Stimulated activated CD4-positive, alpha-beta T cell treated with anti-CD3 and anti-CD28 coated beads, TNF-alpha, amount 100 ng/mL, for 24 hours (primary cell): Measurements from ENCODE around the gene GALC.
A peak's percentile ranks its signal among the peaks of the same experiment; 100 is the strongest.
"Not testable (repeated sequence)": the region's sequence is repeated elsewhere in the genome, so short reads cannot be mapped to it uniquely, and the experiment has no call there.

Experiments
- DNase-seq, 3 experiments: peaks; one replicate each; pipeline ENCODE4 v3.0.0-alpha.2; 2020; ENCODE audit warnings: low read depth in 3 of 3

GALC gene

GRCh38 chr14:87992718-87993628 is at the start of gene GALC:
Gene GALC (minus strand): TSS chr14:87993182. CDS start chr14:87993164, 18 bp downstream.
- peak; percentile 86 to 94 (median 89) for DNase-seq

GRCh38 chr14:88040146-88040545 is 47.2 kb upstream of the GALC start:
- no peak for DNase-seq

- no peak for DNase-seq
Measured at GRCh38 chr14:88039197-88039596, 46.2 kb upstream of the GALC start.

GRCh38 chr14:88037325-88037724 is 44.3 kb upstream of the GALC start:
- no peak for DNase-seq

- DNase-seq: no peak
Measured at GRCh38 chr14:88036422-88036821, 43.4 kb upstream of the GALC start.

GRCh38 chr14:88034076-88034475 is 41.1 kb upstream of the GALC start:
- no peak for DNase-seq

- no peak for DNase-seq
Measured at GRCh38 chr14:88032373-88032772, 39.4 kb upstream of the GALC start.

GRCh38 chr14:88030892-88031291 is 37.9 kb upstream of the GALC start:
- DNase-seq: no peak

- DNase-seq: no peak
Measured at GRCh38 chr14:88030079-88030478, 37.1 kb upstream of the GALC start.

- DNase-seq: no peak
Measured at GRCh38 chr14:88029500-88029899, 36.5 kb upstream of the GALC start.

GRCh38 chr14:88026890-88027289 is 33.9 kb upstream of the GALC start:
- no peak for DNase-seq

GRCh38 chr14:88025313-88025712 is 32.3 kb upstream of the GALC start:
- DNase-seq: no peak

GRCh38 chr14:88024252-88025086 is 31.5 kb upstream of the GALC start:
- not testable (repeated sequence) for DNase-seq

GRCh38 chr14:88023658-88024187 is 30.7 kb upstream of the GALC start:
- no peak for DNase-seq

GRCh38 chr14:88017535-88017934 is 24.6 kb upstream of the GALC start:
- no peak for DNase-seq

- no peak for DNase-seq
Measured at GRCh38 chr14:88016768-88017167, 23.8 kb upstream of the GALC start.

- peak in 1 of 3 experiments; percentile 7 for DNase-seq
Measured at GRCh38 chr14:88013750-88014349, 20.9 kb upstream of the GALC start.

GRCh38 chr14:88012495-88012894 is 19.5 kb upstream of the GALC start:
- no peak for DNase-seq

GRCh38 chr14:88010331-88010730 is 17.3 kb upstream of the GALC start:
- no peak for DNase-seq

GRCh38 chr14:88009486-88009885 is 16.5 kb upstream of the GALC start:
- no peak for DNase-seq

- DNase-seq: no peak
Measured at GRCh38 chr14:88008039-88008742, 15.2 kb upstream of the GALC start.
